ENCODE results near the gene OR2A42. TPM values are rescaled to one million over a fixed set of nuclear protein-coding genes. Genes with fewer than 3 reads are reported as not detected.
"Not testable (repeated sequence)": the region's sequence is repeated elsewhere in the genome, so short reads cannot be mapped to it uniquely, and the experiment has no call there.

Gene OR2A42
- total RNA-seq, 2 experiments from 2014 or later: not detected

DNA sequence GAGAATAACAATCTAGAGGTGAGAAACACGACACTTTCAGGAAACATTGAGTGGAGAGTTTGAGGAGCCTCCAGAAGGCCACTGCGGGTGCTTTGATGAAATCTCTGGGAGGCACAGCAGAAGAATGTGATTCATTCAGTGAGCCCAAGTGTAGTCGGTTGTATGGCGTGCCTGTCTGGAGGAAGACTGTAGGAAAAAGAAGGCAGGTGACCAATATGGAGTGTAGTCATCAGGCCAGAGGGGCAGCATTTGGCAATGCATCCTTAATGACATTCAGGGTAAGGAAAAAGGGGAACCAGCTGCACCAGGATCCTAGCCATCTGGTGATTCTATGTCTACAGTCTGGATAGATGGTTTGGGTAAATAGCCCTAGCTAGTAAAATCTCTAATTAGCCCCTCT lies 12.9 kb upstream of the OR2A42 start:
- DNase-seq; H3K9me3 Mint-ChIP-seq; H3K36me3 Mint-ChIP-seq; H3K27me3 Mint-ChIP-seq; intact Hi-C loops (cut with micrococcal nuclease); POLR2A ChIA-PET; H3K27ac Mint-ChIP-seq; CTCF ChIA-PET; H3K4me1 Mint-ChIP-seq (ENCODE audit: low read depth); H3K4me3 Mint-ChIP-seq: not testable (repeated sequence)

DNA sequence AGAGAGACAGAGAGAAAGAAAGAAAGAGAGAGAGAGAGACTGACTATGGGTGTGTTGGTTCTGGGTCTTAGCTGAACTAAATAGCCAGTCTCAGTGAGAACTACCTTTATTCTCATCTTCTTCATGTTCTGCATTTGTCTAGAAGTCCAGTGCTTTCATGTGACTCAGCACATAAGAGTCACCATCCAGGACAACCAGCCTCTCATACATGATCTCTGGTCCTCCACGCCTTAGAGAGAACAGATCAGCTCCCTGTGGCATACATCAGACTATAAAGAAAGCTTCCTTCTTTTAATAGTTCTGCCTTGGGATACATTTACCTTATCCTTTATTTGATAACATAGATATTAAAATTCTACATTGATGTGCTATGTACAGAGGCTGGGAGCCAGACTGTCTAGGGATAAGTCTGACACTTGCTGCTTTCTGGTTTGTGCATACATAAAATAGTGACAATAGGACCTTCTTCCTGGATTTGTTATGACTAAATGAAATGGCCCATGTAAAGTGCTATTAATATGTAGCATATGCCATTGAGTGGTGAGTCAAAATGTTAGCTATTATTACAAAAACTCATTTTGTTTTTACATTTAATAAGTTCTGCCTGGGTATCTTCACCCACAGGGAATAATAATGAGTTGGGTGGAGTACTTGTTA lies 8.4 kb upstream of the OR2A42 start:
- intact Hi-C loops (cut with micrococcal nuclease); H3K4me1 Mint-ChIP-seq (ENCODE audit: low read depth); H3K27ac Mint-ChIP-seq; H3K9me3 Mint-ChIP-seq; H3K4me3 Mint-ChIP-seq; DNase-seq; H3K36me3 Mint-ChIP-seq; POLR2A ChIA-PET; H3K27me3 Mint-ChIP-seq; CTCF ChIA-PET: not testable (repeated sequence)

DNA sequence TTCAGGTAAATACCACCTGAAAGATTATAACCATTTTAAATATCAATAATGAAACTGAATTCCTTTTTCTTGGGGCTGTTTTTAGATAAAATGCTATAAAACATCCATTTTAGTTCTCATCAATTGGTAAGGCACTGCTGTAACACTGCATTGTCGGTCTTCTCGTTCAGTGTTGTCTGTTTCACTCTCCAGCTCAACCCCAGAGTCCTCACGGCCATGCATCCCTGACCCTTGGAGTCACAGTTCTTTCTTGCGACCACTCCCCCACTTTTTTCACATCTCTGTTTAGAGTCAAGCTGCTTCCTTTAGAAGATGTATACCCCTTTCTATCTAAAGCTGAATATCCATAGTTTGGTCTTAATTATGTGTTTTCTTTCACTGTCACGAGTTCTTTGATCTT lies 7.6 kb upstream of the OR2A42 start:
- H3K27ac Mint-ChIP-seq; CTCF ChIA-PET; H3K4me1 Mint-ChIP-seq (ENCODE audit: low read depth); POLR2A ChIA-PET; H3K36me3 Mint-ChIP-seq; DNase-seq; H3K9me3 Mint-ChIP-seq; H3K4me3 Mint-ChIP-seq; intact Hi-C loops (cut with micrococcal nuclease); H3K27me3 Mint-ChIP-seq: not testable (repeated sequence)

DNA sequence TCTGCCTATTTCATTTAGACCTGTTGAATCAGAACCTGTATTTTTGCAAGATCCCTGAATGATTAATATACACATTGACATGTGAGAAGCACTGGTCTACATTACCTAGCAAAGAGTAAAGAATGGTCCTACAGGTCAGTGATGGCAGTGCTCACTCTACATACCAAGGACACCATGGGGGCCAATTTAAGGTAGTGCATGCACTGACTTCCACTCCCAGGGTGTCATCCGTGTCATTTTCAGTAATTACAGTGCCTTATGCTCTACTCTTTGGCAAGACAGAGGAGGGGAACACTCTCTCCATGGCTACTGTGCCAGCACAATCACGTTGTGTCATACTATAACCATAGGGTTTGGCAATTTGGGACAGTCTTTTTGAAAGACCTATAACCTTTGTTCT lies 6.0 kb upstream of the OR2A42 start:
- CTCF ChIA-PET; POLR2A ChIA-PET; H3K27ac Mint-ChIP-seq; H3K9me3 Mint-ChIP-seq; H3K36me3 Mint-ChIP-seq; DNase-seq; H3K4me1 Mint-ChIP-seq (ENCODE audit: low read depth); H3K27me3 Mint-ChIP-seq; H3K4me3 Mint-ChIP-seq; intact Hi-C loops (cut with micrococcal nuclease): not testable (repeated sequence)

DNA sequence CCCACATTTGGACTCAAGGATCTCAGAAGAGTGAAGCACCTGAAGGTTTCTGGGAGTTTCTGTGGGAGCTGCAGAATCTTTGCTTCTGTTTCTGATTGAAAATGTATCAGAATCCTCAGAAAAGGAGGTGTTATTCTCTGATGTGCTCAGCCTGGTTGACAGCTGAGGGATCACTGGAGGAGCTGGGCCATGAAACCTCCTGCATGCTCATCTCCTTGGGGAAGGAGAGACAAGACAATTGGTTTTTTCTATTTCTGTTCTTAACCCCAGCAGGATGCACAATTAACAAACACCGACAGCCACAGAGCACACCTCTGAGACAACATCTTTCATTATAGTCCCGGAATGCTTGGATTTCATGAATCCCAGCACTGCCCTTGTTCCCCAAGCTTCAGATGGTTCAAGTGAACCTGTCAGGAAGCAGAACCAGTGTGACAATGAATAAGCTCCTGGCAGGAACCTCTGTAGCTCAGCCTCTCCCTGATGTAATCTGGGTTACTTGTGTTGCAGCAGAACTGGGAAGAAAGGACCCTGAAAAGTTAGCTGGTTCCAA lies 799 bp downstream of the OR2A42 start:
- intact Hi-C loops (cut with micrococcal nuclease); H3K4me3 Mint-ChIP-seq; DNase-seq; POLR2A ChIA-PET; H3K36me3 Mint-ChIP-seq; CTCF ChIA-PET; H3K27ac Mint-ChIP-seq; H3K9me3 Mint-ChIP-seq; H3K27me3 Mint-ChIP-seq; H3K4me1 Mint-ChIP-seq (ENCODE audit: low read depth): not testable (repeated sequence)

DNA sequence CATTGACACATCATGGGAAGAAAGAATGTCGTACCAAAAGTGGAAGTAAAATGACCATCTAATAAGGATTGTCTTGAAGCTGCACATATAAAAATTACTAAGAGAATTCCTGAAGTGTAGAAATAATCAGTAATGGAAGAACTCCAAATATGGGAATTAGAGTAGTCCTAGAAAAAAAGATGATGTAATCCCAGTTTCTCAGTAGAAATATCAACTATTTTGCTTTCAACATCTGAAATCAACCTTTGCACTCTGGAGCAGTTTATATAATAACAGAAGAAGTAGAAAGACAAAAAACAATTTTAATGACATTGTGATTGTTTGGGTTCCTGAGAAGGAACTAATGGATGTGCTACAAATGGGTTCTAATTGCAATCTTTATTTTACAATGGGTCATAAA lies 6.4 kb downstream of the OR2A42 start:
- H3K36me3 Mint-ChIP-seq; intact Hi-C loops (cut with micrococcal nuclease); DNase-seq; H3K9me3 Mint-ChIP-seq; CTCF ChIA-PET; H3K27ac Mint-ChIP-seq; H3K27me3 Mint-ChIP-seq; POLR2A ChIA-PET; H3K4me3 Mint-ChIP-seq; H3K4me1 Mint-ChIP-seq (ENCODE audit: low read depth): not testable (repeated sequence)

DNA sequence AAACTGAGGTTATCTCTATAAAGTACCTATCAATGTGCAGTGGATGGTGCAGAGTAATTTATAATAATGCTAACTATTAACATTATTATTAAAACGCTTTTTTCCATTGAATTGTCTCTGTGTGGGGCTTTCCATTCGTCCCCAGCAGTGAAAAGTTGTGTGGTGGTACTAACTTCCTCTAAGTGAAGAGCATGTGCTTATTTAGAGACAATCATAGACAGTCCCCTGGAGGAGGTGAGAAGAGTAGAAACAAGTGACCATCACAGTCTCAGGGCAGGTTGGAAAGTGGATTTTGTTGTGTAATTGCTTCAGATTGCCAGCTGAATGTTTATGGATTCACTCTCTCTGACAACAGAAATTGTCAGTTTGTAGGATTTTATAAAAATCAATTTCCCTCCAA lies 8.4 kb downstream of the OR2A42 start:
- H3K27ac Mint-ChIP-seq; DNase-seq; H3K36me3 Mint-ChIP-seq; H3K4me3 Mint-ChIP-seq; H3K9me3 Mint-ChIP-seq; H3K27me3 Mint-ChIP-seq; H3K4me1 Mint-ChIP-seq (ENCODE audit: low read depth); CTCF ChIA-PET; intact Hi-C loops (cut with micrococcal nuclease); POLR2A ChIA-PET: not testable (repeated sequence)

DNA sequence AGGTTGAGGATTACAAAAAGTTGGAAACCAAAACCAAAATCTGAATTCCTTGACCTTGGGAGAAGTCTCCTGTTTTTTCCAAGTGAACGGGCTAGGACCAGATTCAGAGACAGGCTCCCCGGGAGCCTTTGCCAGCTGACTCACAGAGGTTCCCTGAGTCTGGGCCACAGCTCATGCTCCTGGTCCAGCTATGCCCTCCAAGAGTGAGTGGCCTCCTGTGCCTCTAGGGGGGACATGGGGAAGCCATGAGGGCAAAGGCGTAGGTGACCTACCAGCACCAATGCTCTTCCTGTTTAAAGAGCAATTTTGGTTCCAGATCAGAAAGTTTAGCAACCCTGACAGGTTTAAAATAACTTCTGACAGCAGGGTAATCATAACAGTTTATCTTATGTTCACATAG lies 10.6 kb downstream of the OR2A42 start:
- H3K27me3 Mint-ChIP-seq; H3K9me3 Mint-ChIP-seq; DNase-seq; H3K4me1 Mint-ChIP-seq (ENCODE audit: low read depth); H3K27ac Mint-ChIP-seq; intact Hi-C loops (cut with micrococcal nuclease); POLR2A ChIA-PET; H3K36me3 Mint-ChIP-seq; H3K4me3 Mint-ChIP-seq; CTCF ChIA-PET: not testable (repeated sequence)

DNA sequence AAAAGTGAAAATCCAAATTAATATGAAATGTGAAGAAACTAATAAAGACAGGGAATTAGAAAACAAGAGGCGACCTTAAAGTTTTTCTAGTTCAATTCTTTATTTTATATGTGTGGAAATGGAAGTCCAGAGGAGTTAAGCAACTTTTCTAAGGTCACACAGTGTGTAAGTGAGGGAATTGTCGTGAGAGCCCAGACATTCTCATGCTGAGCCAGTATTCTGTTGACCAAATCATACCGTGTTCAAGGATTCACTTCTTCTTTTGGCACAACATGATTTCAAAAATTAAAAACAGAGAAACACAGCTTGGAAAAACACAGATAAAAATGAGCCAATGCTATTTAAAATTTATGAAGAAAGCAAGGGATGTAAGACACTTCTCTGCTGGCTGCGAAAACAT lies 12.5 kb downstream of the OR2A42 start:
- DNase-seq; H3K27me3 Mint-ChIP-seq; H3K9me3 Mint-ChIP-seq; CTCF ChIA-PET; H3K4me3 Mint-ChIP-seq; POLR2A ChIA-PET; H3K36me3 Mint-ChIP-seq; H3K27ac Mint-ChIP-seq; H3K4me1 Mint-ChIP-seq (ENCODE audit: low read depth); intact Hi-C loops (cut with micrococcal nuclease): not testable (repeated sequence)

DNA sequence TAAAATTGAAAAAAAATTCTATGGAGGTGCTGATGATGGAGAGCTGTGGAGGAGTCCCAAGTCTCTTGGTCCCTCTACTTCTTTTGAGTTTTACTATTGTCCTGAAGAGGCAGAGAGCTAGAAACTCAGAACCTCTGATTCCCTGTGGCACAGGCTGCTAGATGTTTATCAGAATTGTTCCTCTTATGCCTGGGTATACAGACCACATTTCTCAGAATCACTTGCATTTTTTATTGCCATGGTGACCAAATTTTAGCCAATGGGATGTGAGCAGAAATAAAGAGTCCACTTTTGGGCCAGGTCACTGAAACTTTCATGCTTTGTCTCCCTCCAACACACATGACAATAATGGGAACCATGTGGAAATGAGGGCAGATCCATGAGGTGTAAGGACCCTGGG lies 15.7 kb downstream of the OR2A42 start:
- CTCF ChIA-PET; H3K9me3 Mint-ChIP-seq; DNase-seq; H3K27ac Mint-ChIP-seq; intact Hi-C loops (cut with micrococcal nuclease); H3K4me3 Mint-ChIP-seq; H3K36me3 Mint-ChIP-seq; POLR2A ChIA-PET; H3K27me3 Mint-ChIP-seq; H3K4me1 Mint-ChIP-seq (ENCODE audit: low read depth): not testable (repeated sequence)

DNA sequence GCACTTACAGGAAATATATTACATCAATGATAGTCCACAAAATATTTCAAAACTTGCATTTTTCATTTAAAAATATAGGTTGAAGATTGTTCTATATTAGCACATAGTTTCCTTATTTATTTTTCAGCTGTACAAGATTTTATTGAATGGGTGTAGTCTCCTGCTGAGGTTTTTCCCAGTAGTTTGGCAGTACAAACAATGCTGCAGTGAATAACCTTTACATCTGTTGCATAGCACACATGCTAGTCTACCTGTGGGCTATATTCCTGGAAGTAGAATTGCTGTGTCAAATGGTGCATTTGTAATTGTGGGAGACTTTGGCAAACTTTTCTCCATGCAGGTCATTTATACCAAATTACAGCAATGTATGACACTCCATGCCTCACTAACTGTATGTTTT lies 18.9 kb downstream of the OR2A42 start:
- H3K36me3 Mint-ChIP-seq; POLR2A ChIA-PET; intact Hi-C loops (cut with micrococcal nuclease); H3K9me3 Mint-ChIP-seq; H3K27ac Mint-ChIP-seq; H3K27me3 Mint-ChIP-seq; H3K4me3 Mint-ChIP-seq; H3K4me1 Mint-ChIP-seq (ENCODE audit: low read depth); DNase-seq; CTCF ChIA-PET: not testable (repeated sequence)

DNA sequence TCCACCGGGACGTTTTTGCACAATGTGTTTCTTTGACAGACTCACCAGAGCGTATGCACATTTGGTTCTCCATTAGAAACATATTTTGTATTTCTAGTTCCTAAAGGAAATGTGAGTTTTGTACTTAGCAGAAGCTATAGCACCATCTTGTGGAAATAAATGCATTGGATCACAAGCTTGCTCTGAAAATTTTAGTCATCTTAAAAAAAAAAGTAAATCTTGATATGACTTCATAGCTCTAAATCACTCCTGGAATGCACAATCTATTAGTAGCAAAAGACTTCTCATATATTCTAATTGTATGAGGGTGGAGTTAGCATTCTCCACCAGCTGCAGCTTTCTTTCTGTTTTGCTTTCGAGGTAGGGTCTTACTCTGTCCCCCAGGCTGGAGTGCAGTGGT lies 20.3 kb downstream of the OR2A42 start:
- H3K27me3 Mint-ChIP-seq; H3K36me3 Mint-ChIP-seq; intact Hi-C loops (cut with micrococcal nuclease): not testable (repeated sequence)

DNA sequence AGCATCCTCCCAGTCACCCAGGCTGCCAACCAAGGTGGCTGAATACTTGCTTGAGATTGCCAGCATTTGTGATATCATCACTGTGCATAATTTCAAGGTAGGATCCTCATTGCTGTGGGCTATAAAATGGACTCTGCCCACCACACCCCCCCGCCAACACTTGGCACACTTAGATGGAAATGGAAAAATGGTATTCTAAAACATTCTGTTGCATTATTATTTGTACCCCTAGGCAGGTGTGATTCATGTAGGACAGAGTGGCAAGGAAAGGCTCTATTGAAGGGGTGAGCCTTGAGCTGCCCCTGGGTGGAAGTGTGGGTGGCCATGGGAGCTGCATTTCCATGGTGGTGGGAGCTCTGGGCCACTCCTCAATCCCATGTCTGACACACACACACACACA lies 20.8 kb downstream of the OR2A42 start:
- not testable (repeated sequence) for H3K4me3 Mint-ChIP-seq; H3K4me1 Mint-ChIP-seq (ENCODE audit: low read depth)

More for the DNA sequence above, 20.3 kb downstream of the OR2A42 start:
- DNase-seq; H3K4me1 Mint-ChIP-seq (ENCODE audit: low read depth); H3K9me3 Mint-ChIP-seq; H3K27ac Mint-ChIP-seq; H3K4me3 Mint-ChIP-seq; POLR2A ChIA-PET; CTCF ChIA-PET: not testable (repeated sequence)

More for the DNA sequence above, 20.8 kb downstream of the OR2A42 start:
- CTCF ChIA-PET; POLR2A ChIA-PET; DNase-seq; H3K9me3 Mint-ChIP-seq; H3K27ac Mint-ChIP-seq; H3K36me3 Mint-ChIP-seq; intact Hi-C loops (cut with micrococcal nuclease); H3K27me3 Mint-ChIP-seq: not testable (repeated sequence)

All from activated CD4-positive, alpha-beta memory T cell treated with anti-CD3 and anti-CD28 coated beads for 36 hours (primary cell).